GM19025 (cell line): ENCODE measurements around the gene ETNK2.

Experiments used
- ATAC-seq: cut with Tn5 transposase; IDR thresholded peaks from one replicate; pipeline ENCODE4 v1.9.1; 2021; ENCODE audit warnings: mild to moderate bottlenecking, low read depth, moderate library complexity; ENCODE audit not compliant: unreplicated experiment

Gene ETNK2

DNA sequence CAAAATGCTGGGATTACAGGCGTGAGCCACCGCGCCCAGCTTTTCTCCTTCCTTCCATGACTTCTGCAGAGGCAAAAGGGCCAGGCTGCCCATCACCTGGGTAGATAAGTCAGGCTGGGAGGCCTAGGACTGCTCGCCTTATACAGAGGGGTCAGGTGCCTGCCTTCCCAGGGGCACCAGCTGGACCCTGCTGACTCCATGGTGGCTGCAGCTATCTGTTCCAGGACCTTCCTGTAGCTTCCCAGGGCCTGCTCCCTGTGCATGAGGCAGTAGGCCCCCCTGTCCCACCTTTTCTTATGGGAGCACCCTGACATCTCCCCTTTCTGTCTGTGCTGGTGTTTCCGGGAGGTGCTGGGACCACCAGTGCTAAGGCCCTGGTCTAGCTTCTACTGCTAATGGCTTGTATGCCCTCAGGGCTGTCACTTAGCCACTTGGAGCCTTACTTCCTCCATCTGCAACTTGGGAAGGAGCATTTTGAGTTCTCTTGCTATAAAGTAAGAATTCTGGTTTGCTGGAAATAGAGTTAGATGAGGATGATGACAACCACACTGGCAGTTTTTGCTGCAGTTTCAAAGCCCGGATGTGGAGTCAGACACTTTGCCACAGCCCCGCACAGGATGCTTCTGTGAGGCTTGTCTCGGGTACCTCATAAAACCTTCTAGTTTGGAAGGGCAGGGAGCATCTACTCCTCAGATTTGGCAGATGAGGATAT is 64.5 kb downstream of the ETNK2 start:
- no peak for ATAC-seq

DNA sequence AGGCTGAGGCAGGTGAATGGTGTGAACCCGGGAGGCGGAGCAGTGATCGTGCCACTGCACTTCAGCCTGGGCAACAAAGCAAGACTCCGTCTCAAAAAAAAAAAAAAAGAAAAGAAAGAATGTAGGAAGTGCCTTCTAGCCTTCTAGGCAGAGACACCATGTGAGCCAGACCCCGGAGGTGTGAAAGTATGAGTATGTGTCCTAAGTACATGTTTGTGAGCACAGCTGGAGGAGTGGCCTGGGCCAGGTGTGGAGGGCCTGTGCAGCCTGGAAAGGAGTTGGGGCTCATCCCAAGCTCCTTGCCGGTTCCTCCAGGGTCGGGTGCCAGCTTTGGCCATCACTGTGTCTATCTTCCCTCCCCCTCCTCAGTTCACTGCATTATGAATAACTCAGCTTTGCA is 66.0 kb downstream of the ETNK2 start:
- ATAC-seq, result no peak

DNA sequence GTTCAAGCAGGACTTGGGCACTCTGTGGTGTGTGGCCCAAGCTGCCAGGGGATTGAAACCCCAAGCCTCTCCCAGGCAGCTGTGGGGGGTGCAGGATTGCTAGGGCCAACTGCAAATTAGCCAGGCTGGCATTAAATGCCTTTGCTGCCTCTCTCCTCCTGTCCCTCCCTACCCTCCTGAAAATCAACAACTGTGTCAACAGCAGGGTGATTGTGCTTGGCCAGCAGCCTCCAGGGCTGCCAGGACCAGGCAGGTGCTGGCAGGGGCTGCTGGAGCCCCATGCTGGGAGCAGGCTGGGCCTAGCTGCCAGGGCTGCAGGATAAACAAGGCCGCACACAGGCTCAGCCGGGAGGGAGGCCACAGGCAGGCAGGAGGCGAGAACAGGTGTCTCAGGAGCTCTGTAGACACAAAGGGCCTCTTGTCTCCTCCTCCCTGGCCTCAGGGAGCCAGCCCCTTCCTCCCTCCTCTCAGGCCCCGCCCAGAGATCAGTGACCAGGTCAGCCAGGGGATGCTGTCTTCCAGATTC is 67.5 kb downstream of the ETNK2 start:
- no peak for ATAC-seq

DNA sequence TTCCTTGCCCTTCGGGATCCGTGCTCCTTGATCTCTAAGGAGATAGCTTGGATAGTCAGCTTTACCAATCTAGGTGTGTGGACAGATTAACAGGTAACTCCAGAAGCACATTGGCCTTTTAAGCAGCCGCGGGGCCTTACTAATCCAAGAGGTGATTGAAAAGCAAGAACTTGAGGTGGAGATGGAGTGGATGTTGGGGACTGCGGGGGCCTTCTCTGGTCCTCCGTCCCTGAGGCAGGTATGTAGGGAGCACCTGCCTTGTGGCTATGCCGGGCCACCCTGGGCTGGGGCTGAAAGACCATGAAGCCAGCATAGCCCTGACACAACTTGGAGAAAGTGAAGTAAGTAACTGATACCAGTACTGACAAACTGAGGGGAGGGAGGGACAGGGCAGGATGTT is 68.4 kb downstream of the ETNK2 start:
- ATAC-seq, result no peak

DNA sequence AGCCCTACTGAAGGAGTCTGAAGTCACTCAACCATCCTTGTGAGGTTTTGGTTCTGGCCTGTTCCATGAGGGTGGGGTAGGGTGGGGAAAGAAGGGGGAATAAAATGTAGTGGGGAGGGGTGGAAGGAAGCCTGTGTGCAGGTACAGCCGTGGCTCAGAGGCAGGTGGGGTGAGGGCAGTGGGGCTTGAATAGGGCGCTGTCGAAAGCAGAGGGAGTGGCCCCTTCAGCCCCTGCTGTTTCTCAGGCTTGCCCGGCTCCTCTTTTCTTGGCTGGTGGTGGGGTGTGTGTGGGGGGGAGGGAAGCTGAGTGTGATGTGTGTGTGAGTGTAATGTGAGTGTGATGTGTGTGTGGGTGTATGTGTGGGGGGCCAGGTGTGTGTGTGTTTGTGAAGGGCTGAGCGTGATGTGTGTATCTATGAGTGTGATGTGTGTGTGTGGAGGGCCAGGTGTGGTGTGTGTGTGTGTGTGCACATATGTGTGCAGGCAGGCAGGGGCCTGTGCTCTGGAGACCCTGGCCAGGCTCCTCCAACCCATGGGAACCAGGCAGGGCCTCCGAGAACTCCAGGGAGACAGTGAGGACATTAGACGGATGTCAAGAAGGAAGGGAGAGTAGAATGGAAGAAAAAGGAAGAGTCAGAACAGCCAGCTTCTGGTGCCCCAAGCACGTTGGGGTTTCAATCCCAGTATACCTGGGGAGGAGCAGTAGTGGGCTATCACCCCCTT is 69.9 kb downstream of the ETNK2 start:
- ATAC-seq, result no peak

DNA sequence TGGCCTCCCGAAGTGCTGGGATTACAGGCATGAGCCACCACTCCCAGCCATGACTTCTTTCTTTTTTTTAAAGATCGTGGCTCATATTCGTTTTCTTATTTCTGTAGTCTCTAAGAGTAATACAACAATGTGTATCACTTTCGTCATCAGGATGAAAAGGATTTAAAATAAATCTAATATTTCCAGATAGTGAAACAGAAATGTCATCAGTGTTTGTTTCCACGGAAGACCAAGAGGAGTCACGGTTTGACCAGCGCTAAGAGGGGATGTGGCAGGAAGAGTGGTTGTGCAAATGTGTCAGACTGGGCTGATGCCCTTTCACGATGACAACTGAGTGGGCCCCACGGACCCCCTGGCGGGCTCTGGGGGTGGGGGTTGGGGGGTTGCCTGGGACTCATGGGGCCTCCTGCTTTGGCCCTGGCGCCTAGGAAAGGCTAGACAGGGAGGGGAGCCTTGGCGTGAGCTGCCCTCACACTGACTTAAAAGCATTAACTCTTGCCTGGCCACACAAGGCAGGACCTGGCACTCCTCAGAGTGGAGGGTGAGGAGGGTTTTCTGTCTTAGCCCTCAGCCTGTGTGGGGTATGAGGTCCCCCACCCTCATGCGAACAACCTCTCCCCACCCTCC is 70.6 kb downstream of the ETNK2 start:
- ATAC-seq, result no peak
